K562 (cell line): Measurements from ENCODE around the gene OARD1. TPM values are rescaled to one million over a fixed set of nuclear protein-coding genes. Genes with fewer than 3 reads are reported as not detected.

Experiments
- ATAC-seq: fragments of 200-7000 bp; cut with Tn5 transposase; 3 replicates; pipeline ENCODE4 v1.9.1; 2020; ENCODE audit warnings: moderate library complexity
- BruUV-seq: library from RNA; stranded (reverse); fragments of 400-500 nt; replicated peaks from 2 replicates; lab custom pipeline; 2021; lab: Mats Ljungman, UMichigan
- CTCF ChIA-PET: fragments of 300-600 bp; formaldehyde crosslinking; extraction: SDS; loops from one replicate; lab custom pipeline; 2021; ENCODE audit warnings: low intra/inter-chr PET ratio; lab: Yijun Ruan, JAX
- POLR2A ChIA-PET: fragments of 300-600, 350-650 bp; sonication (Branson Sonifier 250); formaldehyde crosslinking; extraction: SDS; loops from one replicate; lab custom pipeline; 2021; ENCODE audit warnings: antibody characterized with exemption, inconsistent platforms; lab: Yijun Ruan, JAX
- DNase-seq, 4 experiments: peaks; one replicate each; pipeline versions ENCODE4 v3.0.0 to v3.0.0-alpha.2; 2011 to 2018; ENCODE audit warnings: low spot score in 3 of 4, mixed read lengths in 3 of 4; ENCODE audit errors: extremely low read depth in 1 of 4
- FAIRE-seq: peaks from 2 replicates; lab custom pipeline; 2011; peaks lifted over from hg19 to GRCh38; lab: Jason Lieb, UNC
- H2AFZ ChIP-seq: 2 replicates; pipeline ENCODE4 v1.6.0; 2011; ENCODE audit warnings: low read depth, low read length, control low read depth, inconsistent platforms
- H3K27ac ChIP-seq: fragments of 200-600 bp; 3 replicates; pipeline ENCODE4 v1.8.0; 2011; ENCODE audit warnings: low read depth, mild to moderate bottlenecking, control low read depth, inconsistent platforms, low read length, moderate library complexity, mixed read lengths; ENCODE audit errors: extremely low read depth
- H3K27me3 ChIP-seq, 2 experiments: fragments of 300-600 bp in 1 of 2; 2 replicates in 1 of 2; 3 replicates in 1 of 2; pipeline versions ENCODE4 v1.6.0 to v1.8.0; 2011; ENCODE audit warnings: inconsistent platforms in 2 of 2, low read length in 2 of 2, mild to moderate bottlenecking in 1 of 2, mixed read lengths in 1 of 2, moderate library complexity in 1 of 2; ENCODE audit not compliant: control insufficient read depth in 2 of 2, insufficient read depth in 2 of 2
- H3K36me3 ChIP-seq: fragments of 300-600 bp; 3 replicates; pipeline ENCODE4 v1.8.0; 2011; ENCODE audit warnings: mild to moderate bottlenecking, low read length, inconsistent platforms; ENCODE audit not compliant: control insufficient read depth, insufficient read depth
- H3K4me1 ChIP-seq, 2 experiments: fragments of 200-600 bp in 1 of 2; replicated peaks in 1 of 2; 2 replicates in 1 of 2; 3 replicates in 1 of 2; pipeline versions ENCODE4 v1.5.1 to v1.8.0; 2011; ENCODE audit warnings: inconsistent platforms in 2 of 2, low read length in 2 of 2, mild to moderate bottlenecking in 1 of 2, mixed read lengths in 1 of 2, moderate library complexity in 1 of 2; ENCODE audit not compliant: control insufficient read depth in 2 of 2, insufficient read depth in 2 of 2
- H3K4me2 ChIP-seq: 2 replicates; pipeline ENCODE4 v1.6.1; 2011; ENCODE audit warnings: low read length, control low read depth, inconsistent platforms, mixed read lengths; ENCODE audit not compliant: insufficient read depth
- H3K4me3 ChIP-seq: fragments of 200-600 bp; sonication (generic), shearing (Covaris generic); 2 replicates; pipeline ENCODE4 v1.5.1; 2016; ENCODE audit warnings: control low read depth, inconsistent platforms
- H3K79me2 ChIP-seq: fragments of 200-600 bp; 3 replicates; pipeline ENCODE4 v1.8.0; 2011; ENCODE audit warnings: low read length, inconsistent platforms; ENCODE audit not compliant: control insufficient read depth, insufficient read depth
- H3K9ac ChIP-seq, 2 experiments: 2 replicates each; pipeline versions ENCODE4 v1.6.0 to v1.6.1; 2011; ENCODE audit warnings: low read depth in 2 of 2, low read length in 2 of 2, control low read depth in 1 of 2, inconsistent platforms in 1 of 2, mild to moderate bottlenecking in 1 of 2, mixed read lengths in 1 of 2; ENCODE audit not compliant: insufficient read depth in 1 of 2
- H3K9me1 ChIP-seq: one replicate; pipeline ENCODE4 v1.6.0; 2011; ENCODE audit warnings: inconsistent platforms, mild to moderate bottlenecking, low read length, moderate library complexity; ENCODE audit not compliant: control insufficient read depth, insufficient read depth
- H3K9me3 ChIP-seq: replicated peaks from 2 replicates; pipeline ENCODE4 v1.5.1; 2011; ENCODE audit warnings: low read depth, low read length, inconsistent platforms; ENCODE audit not compliant: control insufficient read depth, insufficient read depth
- H4K20me1 ChIP-seq: replicated peaks from 2 replicates; pipeline ENCODE4 v1.6.1; 2011; ENCODE audit warnings: low read length, inconsistent platforms, mixed read lengths; ENCODE audit not compliant: control insufficient read depth, insufficient read depth
- CBX3 ChIP-seq, 2 experiments: IDR thresholded peaks; 1 replicate in 1 of 2; 2 replicates in 1 of 2; pipeline ENCODE4 v1.6.1; 2012; ENCODE audit warnings: inconsistent platforms in 2 of 2, low read length in 2 of 2, borderline replicate concordance in 1 of 2, control low read depth in 1 of 2
- CHCHD3 ChIP-seq: fragments of 250-450 bp; sonication (Bioruptor Pico); IDR thresholded peaks from 2 replicates; pipeline ENCODE4 v2.1.2; 2022; ENCODE audit warnings: mild to moderate bottlenecking
- CHD2 ChIP-seq: IDR thresholded peaks from 2 replicates; pipeline ENCODE4 v1.6.1; 2011; ENCODE audit warnings: low read depth, low read length
- CREM ChIP-seq: IDR thresholded peaks from 2 replicates; pipeline ENCODE4 v1.6.1; 2014; ENCODE audit warnings: antibody characterized with exemption, low read depth
- DMBX1 ChIP-seq: fragments of 250-450 bp; sonication (Bioruptor Pico); IDR thresholded peaks from 2 replicates; pipeline ENCODE4 v1.8.0; 2022; ENCODE audit warnings: inconsistent platforms, mild to moderate bottlenecking, moderate library complexity, borderline replicate concordance
- ETV1 ChIP-seq: fragments of 450-650 bp; conservative IDR thresholded peaks from 2 replicates; pipeline ENCODE4 v1.6.1; 2016; ENCODE audit warnings: missing genetic modification characterization, control low read depth, low read depth, missing compliant biosample characterization
- HNRNPH1 ChIP-seq: fragments of 200-400 bp; formaldehyde crosslinking; optimal IDR thresholded peaks from 2 replicates; pipeline ENCODE3; 2017; ENCODE audit warnings: low read depth, mild to moderate bottlenecking, low read length, moderate library complexity
- HNRNPLL ChIP-seq: fragments of 200-400 bp; formaldehyde crosslinking; IDR thresholded peaks from 2 replicates; pipeline ENCODE4 v1.6.1; 2017; ENCODE audit warnings: low read length, low read depth, mild to moderate bottlenecking; ENCODE audit not compliant: poor library complexity, severe bottlenecking
- MXI1 ChIP-seq: IDR thresholded peaks from 2 replicates; pipeline ENCODE4 v1.6.1; 2011; ENCODE audit warnings: low read depth, mild to moderate bottlenecking, improper control_type of control experiment, low read length
- POLR2AphosphoS5 ChIP-seq: IDR thresholded peaks from 2 replicates; pipeline ENCODE4 v1.6.1; 2011; ENCODE audit warnings: mild to moderate bottlenecking, low read depth, low read length, moderate library complexity; ENCODE audit not compliant: control insufficient read depth, insufficient read depth
- RFX7 ChIP-seq: fragments of 250-450 bp; sonication (Bioruptor Pico); IDR thresholded peaks from 2 replicates; pipeline ENCODE4 v1.5.1; 2021; ENCODE audit warnings: mild to moderate bottlenecking
- TSC22D4 ChIP-seq: fragments of 450-650 bp; IDR thresholded peaks from 2 replicates; pipeline ENCODE4 v1.6.1; 2016; ENCODE audit warnings: missing genetic modification characterization, missing biosample characterization, control low read depth
- ZNF436 ChIP-seq: fragments of 250-450, 450-650 bp; sonication (Bioruptor Pico); formaldehyde crosslinking; IDR thresholded peaks from 2 replicates; pipeline ENCODE4 v1.7.0; 2020; ENCODE audit warnings: mild to moderate bottlenecking
- ZNF589 ChIP-seq: fragments of 200-800 bp; sonication (Bioruptor generic); IDR thresholded peaks from 2 replicates; pipeline ENCODE4 v1.6.1; 2016; ENCODE audit warnings: low read depth, missing genetic modification characterization, missing compliant biosample characterization
- WGBS: fragments of 100-300 bp; shearing (Covaris generic); methylation state at CpG from one replicate; pipeline ENCODE4 v1.1.6; 2016; ENCODE audit warnings: low coverage, mixed read lengths; ENCODE audit not compliant: insufficient coverage; ENCODE audit errors: missing lambda C conversion rate; 5-methylcytosine and 5-hydroxymethylcytosine counted together
- in situ Hi-C: fragments of 300-500 bp; cut with MboI; formaldehyde crosslinking; loops from 4 replicates; pipeline ENCODE4 v1.15.0; 2018; ENCODE audit warnings: inconsistent platforms, mixed read lengths
- intact Hi-C: fragments of 100-400 bp; cut with micrococcal nuclease; formaldehyde crosslinking; loops from 2 replicates; pipeline ENCODE4 v1.14.2; 2022
- polyA plus RNA-seq, 8 experiments: library from polyadenylated mRNA; depleted of rRNA in 4 of 8; stranded (reverse) in 5 of 8; unstranded in 3 of 8; fragments of >200 nt; fragmentation: Nextera tagmentation in 2 of 8; fragmentation: Illumina TruSeq in 1 of 8; extraction: Ambion mirVana in 2 of 8; extraction: Trizol in 1 of 8; gene quantifications; 2 replicates each; pipeline versions ENCODE4 v1.2.1 to v1.2.3, GENCODE V29; 2011 to 2014; ENCODE audit warnings: inconsistent platforms in 1 of 8, missing spikeins in 1 of 8
- total RNA-seq, 7 experiments: library from RNA; depleted of rRNA in 6 of 7; stranded (reverse); fragments of >200 nt in 6 of 7; fragmentation: Illumina TruSeq in 2 of 7; extraction: Trizol in 2 of 7; gene quantifications; 2 replicates each; pipeline versions ENCODE4 v1.2.1 to v1.2.3, GENCODE V29; 2011 to 2021; ENCODE audit warnings: low replicate concordance in 1 of 7
- TF ChIP-seq, protein P1 (sequence below), 3 experiments: IDR thresholded peaks in 2 of 3; conservative IDR thresholded peaks in 1 of 3; 2 replicates each; pipeline ENCODE4 v1.5.1; 2011 to 2012; ENCODE audit warnings: low read length in 3 of 3, mild to moderate bottlenecking in 3 of 3, control low read depth in 2 of 3, improper control_type of control experiment in 1 of 3, inconsistent platforms in 1 of 3, low read depth in 1 of 3, mixed read lengths in 1 of 3, moderate library complexity in 1 of 3; ENCODE audit not compliant: insufficient read depth in 2 of 3
- TF ChIP-seq, protein P2 (sequence below): fragments of 250-450 bp; sonication (Bioruptor Pico); IDR thresholded peaks from 2 replicates; pipeline ENCODE4 v1.8.0; 2022; ENCODE audit warnings: inconsistent platforms
- TF ChIP-seq, protein P3 (sequence below): fragments of 450-650 bp; conservative IDR thresholded peaks from 2 replicates; pipeline ENCODE4 v1.6.1; 2016; ENCODE audit warnings: missing genetic modification characterization, low read depth, mild to moderate bottlenecking, missing compliant biosample characterization, moderate library complexity

The OARD1 gene
- total and polyA plus RNA-seq, 9 of the 15 experiments (the other 6 are each of a cell fraction or from before 2014, with no cell fraction given), result 43.4 to 88.3 (median 61.1) TPM

DNA sequence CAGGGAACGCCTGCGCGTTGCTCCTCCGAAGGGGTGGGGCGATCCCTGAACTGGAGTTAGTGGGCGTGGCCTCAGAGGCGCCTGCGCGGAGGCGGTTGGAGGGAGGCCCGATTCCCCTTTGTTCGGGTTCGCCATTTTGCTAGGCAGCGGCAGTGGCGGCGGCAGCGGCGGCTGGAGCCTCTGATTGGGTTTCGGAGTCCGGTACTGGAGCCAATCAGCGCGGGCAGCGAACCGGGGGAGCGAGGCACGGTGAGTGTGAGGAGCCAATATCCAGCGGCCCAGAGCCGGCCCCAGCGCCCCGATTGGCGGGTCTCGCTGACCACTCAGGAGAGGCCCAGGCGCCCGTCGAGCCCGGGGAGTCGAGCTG, 663 bp upstream of the OARD1 start, which contains the start of gene NFYA (continued):
- TF ChIP-seq CBX3 (IDR thresholded peaks at IDR 0.05; ENCODE audit: borderline replicate concordance in 1 of 2, low read length in 2 of 2) (no peak), HNRNPH1 (no peak), CHD2 (peak; percentile 86), RFX7 (CRISPR knock-in tag) (no peak), TSC22D4 (tag) (no peak), ZNF589 (CRISPR knock-in tag) (peak; percentile 96)

DNA sequence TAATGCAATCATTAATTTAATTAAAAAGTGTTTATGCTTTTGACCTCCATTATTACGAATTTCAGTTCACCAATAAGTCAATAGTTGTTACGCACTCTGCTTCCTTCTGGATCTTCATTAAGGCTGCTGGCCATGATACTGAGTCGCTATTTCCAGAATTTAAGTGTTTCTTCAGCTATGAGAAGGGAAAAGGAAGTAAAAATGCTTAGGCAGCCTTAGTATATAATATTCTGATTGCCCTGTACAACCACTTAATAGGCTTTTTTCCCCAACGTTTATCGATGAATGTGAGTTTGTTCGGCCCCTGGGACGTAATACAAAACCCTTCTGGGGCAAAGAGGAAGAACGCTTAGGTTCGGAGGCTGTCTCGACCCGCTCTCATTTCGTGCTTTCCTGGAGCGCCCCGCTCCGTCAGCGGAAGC, 644 bp downstream of the OARD1 start:
- 0% methylated on average over 16 of the region's 16 CpGs for WGBS
- no TSS peak for BruUV-seq
- Histone ChIP-seq H3K79me2 (peaks cover 51% of the 10 kb centered on the region), H3K9me1 (no peaks in the 10 kb centered on the region), H3K4me1 (peaks cover 9 to 20% of the 10 kb centered on the region in 2 experiments), H3K36me3 (peaks cover 49% of the 10 kb centered on the region; the same call in 2 of the 3 replicates), H4K20me1 (no peaks in the 10 kb centered on the region), H3K9ac (peak overlapping the region; percentile 96 to 97), H3K27me3 (no peaks in the 10 kb centered on the region), H3K4me3 (peak overlapping the region; percentile 83), H3K9me3 (no peaks in the 10 kb centered on the region), H3K4me2 (peak overlapping the region; percentile 91), H3K27ac (peak overlapping the region; percentile 94), H2AFZ (peak overlapping the region; percentile 83)
- intact Hi-C loops (loop anchor here (5.0 kb wide), 2 partner anchors 74 to 246 kb away; no protein-coding TSS in a partner anchor), in situ Hi-C loops (no loop called here)
- POLR2A ChIA-PET, result no interaction called here
- ATAC-seq (no peak), DNase-seq (peak in 1 of 4 experiments; percentile 92), FAIRE-seq (no peak)
- CTCF ChIA-PET, result interaction anchor here (1.5 kb wide), 1 partner anchor 14 kb away, joined by 4 read pairs; no protein-coding TSS in a partner anchor
- TF ChIP-seq HNRNPLL (peak; percentile 70), CREM (peak; percentile 72), ZNF436 (CRISPR knock-in tag) (0 out of 2 replicates have a peak, but pooled peaks have one; percentile 45), ETV1 (tag) (peak; percentile 83), POLR2AphosphoS5 (peak; percentile 88), CHCHD3 (no peak), DMBX1 (CRISPR knock-in tag) (no peak), MXI1 (0 out of 2 replicates have a peak, but pooled peaks have one; percentile 34)
- TF ChIP-seq, protein P1, sequence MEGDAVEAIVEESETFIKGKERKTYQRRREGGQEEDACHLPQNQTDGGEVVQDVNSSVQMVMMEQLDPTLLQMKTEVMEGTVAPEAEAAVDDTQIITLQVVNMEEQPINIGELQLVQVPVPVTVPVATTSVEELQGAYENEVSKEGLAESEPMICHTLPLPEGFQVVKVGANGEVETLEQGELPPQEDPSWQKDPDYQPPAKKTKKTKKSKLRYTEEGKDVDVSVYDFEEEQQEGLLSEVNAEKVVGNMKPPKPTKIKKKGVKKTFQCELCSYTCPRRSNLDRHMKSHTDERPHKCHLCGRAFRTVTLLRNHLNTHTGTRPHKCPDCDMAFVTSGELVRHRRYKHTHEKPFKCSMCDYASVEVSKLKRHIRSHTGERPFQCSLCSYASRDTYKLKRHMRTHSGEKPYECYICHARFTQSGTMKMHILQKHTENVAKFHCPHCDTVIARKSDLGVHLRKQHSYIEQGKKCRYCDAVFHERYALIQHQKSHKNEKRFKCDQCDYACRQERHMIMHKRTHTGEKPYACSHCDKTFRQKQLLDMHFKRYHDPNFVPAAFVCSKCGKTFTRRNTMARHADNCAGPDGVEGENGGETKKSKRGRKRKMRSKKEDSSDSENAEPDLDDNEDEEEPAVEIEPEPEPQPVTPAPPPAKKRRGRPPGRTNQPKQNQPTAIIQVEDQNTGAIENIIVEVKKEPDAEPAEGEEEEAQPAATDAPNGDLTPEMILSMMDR (IDR thresholded peaks at IDR 0.05 in 2 of 3, conservative IDR thresholded peaks at IDR 0.05 in 1 of 3; ENCODE audit: insufficient read depth in 2 of 3, low read depth in 1 of 3, low read length in 3 of 3), result peak in 2 of 3 experiments; percentile 29 to 42; a peak in 3 of 6 replicates
- TF ChIP-seq, protein P2, sequence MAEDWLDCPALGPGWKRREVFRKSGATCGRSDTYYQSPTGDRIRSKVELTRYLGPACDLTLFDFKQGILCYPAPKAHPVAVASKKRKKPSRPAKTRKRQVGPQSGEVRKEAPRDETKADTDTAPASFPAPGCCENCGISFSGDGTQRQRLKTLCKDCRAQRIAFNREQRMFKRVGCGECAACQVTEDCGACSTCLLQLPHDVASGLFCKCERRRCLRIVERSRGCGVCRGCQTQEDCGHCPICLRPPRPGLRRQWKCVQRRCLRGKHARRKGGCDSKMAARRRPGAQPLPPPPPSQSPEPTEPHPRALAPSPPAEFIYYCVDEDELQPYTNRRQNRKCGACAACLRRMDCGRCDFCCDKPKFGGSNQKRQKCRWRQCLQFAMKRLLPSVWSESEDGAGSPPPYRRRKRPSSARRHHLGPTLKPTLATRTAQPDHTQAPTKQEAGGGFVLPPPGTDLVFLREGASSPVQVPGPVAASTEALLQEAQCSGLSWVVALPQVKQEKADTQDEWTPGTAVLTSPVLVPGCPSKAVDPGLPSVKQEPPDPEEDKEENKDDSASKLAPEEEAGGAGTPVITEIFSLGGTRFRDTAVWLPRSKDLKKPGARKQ (CRISPR knock-in tag), result no peak
- TF ChIP-seq, protein P3, sequence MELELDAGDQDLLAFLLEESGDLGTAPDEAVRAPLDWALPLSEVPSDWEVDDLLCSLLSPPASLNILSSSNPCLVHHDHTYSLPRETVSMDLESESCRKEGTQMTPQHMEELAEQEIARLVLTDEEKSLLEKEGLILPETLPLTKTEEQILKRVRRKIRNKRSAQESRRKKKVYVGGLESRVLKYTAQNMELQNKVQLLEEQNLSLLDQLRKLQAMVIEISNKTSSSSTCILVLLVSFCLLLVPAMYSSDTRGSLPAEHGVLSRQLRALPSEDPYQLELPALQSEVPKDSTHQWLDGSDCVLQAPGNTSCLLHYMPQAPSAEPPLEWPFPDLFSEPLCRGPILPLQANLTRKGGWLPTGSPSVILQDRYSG (tag), result no peak
